ENCODE data around the gene ST3GAL6. TPM values are rescaled to one million over a fixed set of nuclear protein-coding genes. Genes with fewer than 3 reads are reported as not detected.

ST3GAL6 gene
- total and polyA plus RNA-seq, 9 of the 15 experiments (the other 6 are each of a cell fraction or from before 2014, with no cell fraction given) = 0.14 TPM; not detected in 8

- H3K79me2 ChIP-seq (ENCODE audit: control insufficient read depth, insufficient read depth, low read length) = no peaks in the 10 kb centered on the region
These were observed 17.4 kb upstream of the ST3GAL6 start for GRCh38 chr3:98745718-98746117.

More at GRCh38 chr3:98745718-98746117, 17.4 kb upstream of the ST3GAL6 start:
- Histone ChIP-seq H4K20me1 (replicated peaks; ENCODE audit: control insufficient read depth, insufficient read depth, low read length) (no peaks in the 10 kb centered on the region), H2AFZ (ENCODE audit: low read depth, low read length) (no peak overlapping the region), H3K9ac (ENCODE audit: insufficient read depth in 1 of 2, low read depth in 2 of 2, low read length in 2 of 2) (no peak overlapping the region), H3K27me3 (ENCODE audit: control insufficient read depth in 2 of 2, insufficient read depth in 2 of 2, low read length in 2 of 2) (no peaks in the 10 kb centered on the region), H3K9me3 (replicated peaks; ENCODE audit: control insufficient read depth, insufficient read depth, low read depth, low read length) (no peaks in the 10 kb centered on the region), H3K4me2 (ENCODE audit: insufficient read depth, low read length) (no peak overlapping the region), H3K4me1 (replicated peaks in 1 of 2; ENCODE audit: control insufficient read depth in 2 of 2, insufficient read depth in 2 of 2, low read length in 2 of 2) (no peaks in the 10 kb centered on the region), H3K4me3 (no peak overlapping the region), H3K36me3 (ENCODE audit: control insufficient read depth, insufficient read depth, low read length) (no peaks in the 10 kb centered on the region), H3K27ac (ENCODE audit: extremely low read depth, low read depth, low read length) (no peak overlapping the region), H3K9me1 (ENCODE audit: control insufficient read depth, insufficient read depth, low read length) (no peaks in the 10 kb centered on the region)
- POLR2A ChIA-PET = no interaction called here
- 0% methylated on average over 1 of the region's 1 CpG for WGBS (ENCODE audit: insufficient coverage, low coverage, missing lambda C conversion rate)
- intact Hi-C loops (cut with micrococcal nuclease) = no loop called here
- in situ Hi-C loops (cut with MboI) = no loop called here
- CTCF ChIA-PET (ENCODE audit: low intra/inter-chr PET ratio) = no interaction called here
- no peak for FAIRE-seq
- BruUV-seq (replicated peaks) = no TSS peak
- TF ChIP-seq ETV1 (tag; conservative IDR thresholded peaks at IDR 0.05; ENCODE audit: low read depth) (no peak), CLOCK (CRISPR knock-in tag; IDR thresholded peaks at IDR 0.05; ENCODE audit: borderline replicate concordance) (no peak), ZBTB7A (IDR thresholded peaks at IDR 0.05; ENCODE audit: borderline replicate concordance, control insufficient read depth, low read depth, low read length) (no peak), COPS2 (conservative IDR thresholded peaks at IDR 0.05) (no peak), PTBP1 (IDR thresholded peaks at IDR 0.05; ENCODE audit: low read depth, low read length) (no peak), CHAMP1 (IDR thresholded peaks at IDR 0.05) (no peak), NFIC (IDR thresholded peaks at IDR 0.05) (no peak), SMAD2 (IDR thresholded peaks at IDR 0.05; ENCODE audit: low read depth, low read length) (no peak), RFX7 (CRISPR knock-in tag; IDR thresholded peaks at IDR 0.05) (no peak), MITF (IDR thresholded peaks at IDR 0.05) (no peak), RBM14 (IDR thresholded peaks at IDR 0.05; ENCODE audit: borderline replicate concordance, insufficient read depth, low read depth, low read length) (no peak), HINFP (tag; conservative IDR thresholded peaks at IDR 0.05; ENCODE audit: low read depth) (no peak), ZNF324 (CRISPR knock-in tag; IDR thresholded peaks at IDR 0.05) (no peak)
- no peak for ATAC-seq
- DNase-seq (ENCODE audit: extremely low read depth in 1 of 4, low spot score in 3 of 4) = no peak

All from K562 (cell line).